ENCODE results near the gene EDN1.
"Not testable (repeated sequence)": the region's sequence is repeated elsewhere in the genome, so short reads cannot be mapped to it uniquely, and the experiment has no call there.

EDN1 gene

GRCh38 chr6:12295558-12296254, 5.5 kb downstream of the EDN1 start:
- DNase-seq, result no peak

GRCh38 chr6:12296255-12296573, 6.1 kb downstream of the EDN1 start:
- DNase-seq, result no peak

GRCh38 chr6:12296604-12297003, 6.4 kb downstream of the EDN1 start:
- no peak for DNase-seq

GRCh38 chr6:12297363-12298016, 7.3 kb downstream of the EDN1 start:
- no peak for DNase-seq

- DNase-seq, result no peak
Observed at GRCh38 chr6:12298017-12298978, 8.1 kb downstream of the EDN1 start.

- no peak for DNase-seq
Observed at GRCh38 chr6:12298995-12299394, 8.8 kb downstream of the EDN1 start.

- DNase-seq, result no peak
Observed at GRCh38 chr6:12301018-12301417, 10.9 kb downstream of the EDN1 start.

GRCh38 chr6:12304487-12304886, 14.3 kb downstream of the EDN1 start:
- DNase-seq, result no peak

- no peak for DNase-seq
Observed at GRCh38 chr6:12309070-12309469, 18.9 kb downstream of the EDN1 start.

GRCh38 chr6:12311106-12311505, 20.9 kb downstream of the EDN1 start:
- DNase-seq, result no peak

GRCh38 chr6:12312736-12313135, 22.6 kb downstream of the EDN1 start:
- no peak for DNase-seq

GRCh38 chr6:12313306-12313991, 23.3 kb downstream of the EDN1 start:
- DNase-seq, result no peak

GRCh38 chr6:12313992-12314589, 23.9 kb downstream of the EDN1 start:
- DNase-seq, result no peak

- no peak for DNase-seq
Observed at GRCh38 chr6:12314751-12315150, 24.6 kb downstream of the EDN1 start.

GRCh38 chr6:12315292-12316081, 25.3 kb downstream of the EDN1 start:
- DNase-seq, result no peak

GRCh38 chr6:12318749-12319148, 28.6 kb downstream of the EDN1 start:
- no peak for DNase-seq

GRCh38 chr6:12320074-12320473, 29.9 kb downstream of the EDN1 start:
- not testable (repeated sequence) for DNase-seq

- no peak for DNase-seq
Observed at GRCh38 chr6:12324099-12324498, 33.9 kb downstream of the EDN1 start.

- DNase-seq, result no peak
Observed at GRCh38 chr6:12324748-12325147, 34.6 kb downstream of the EDN1 start.

- DNase-seq, result no peak
Observed at GRCh38 chr6:12325872-12326271, 35.7 kb downstream of the EDN1 start.

- no peak for DNase-seq
Observed at GRCh38 chr6:12327391-12327790, 37.2 kb downstream of the EDN1 start.

- no peak for DNase-seq
Observed at GRCh38 chr6:12327988-12328387, 37.8 kb downstream of the EDN1 start.
